Measurements from ENCODE around the gene NAT10. TPM values are rescaled to one million over a fixed set of nuclear protein-coding genes. Genes with fewer than 3 reads are reported as not detected.

The NAT10 gene
- total RNA-seq, 4 donors from 2014 or later: 17.2 to 27.7 (median 19.4) TPM

DNA sequence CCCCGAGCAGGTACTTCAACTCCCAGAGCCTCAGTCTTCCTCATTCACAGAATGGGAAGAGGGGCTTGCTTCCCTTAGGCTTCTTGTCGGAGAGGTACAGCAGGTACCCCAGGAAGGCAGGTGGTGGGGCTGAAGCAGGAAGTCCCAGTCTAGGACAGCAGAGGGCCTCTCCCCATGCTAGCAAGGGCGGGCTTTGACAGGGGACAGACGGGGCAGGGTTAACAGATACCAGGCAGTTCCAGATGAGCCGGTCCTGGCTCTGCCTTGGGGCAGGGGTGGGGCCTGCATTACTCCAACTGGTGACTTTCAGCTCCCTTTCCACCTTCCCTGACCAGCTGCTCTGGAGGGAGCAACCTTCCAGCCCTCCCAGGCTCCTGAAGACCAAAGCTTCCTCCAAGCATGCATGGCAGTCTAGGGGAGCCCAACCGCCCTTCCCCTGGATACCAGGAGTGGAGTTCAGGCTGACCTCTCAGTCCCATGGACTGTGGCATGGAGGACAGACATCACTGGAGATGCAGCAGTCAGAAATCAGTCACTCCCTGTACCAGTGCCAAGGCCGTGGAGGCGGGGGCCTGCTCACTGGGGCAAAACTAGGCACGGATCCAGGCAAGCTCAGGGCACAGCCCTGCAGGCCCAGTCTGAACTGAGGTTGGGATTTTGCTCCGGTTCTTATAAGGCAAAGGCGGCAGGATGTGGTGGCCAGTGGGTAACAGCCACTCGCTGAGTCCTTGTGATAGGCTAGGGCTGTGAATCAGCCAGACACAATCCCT is 60.5 kb downstream of the NAT10 start:
- intact Hi-C loops (cut with DNase I; ENCODE audit: low total_unique reads): no loop called here
- H3K36me3 ChIP-seq: peaks cover 0 to 6% of the 10 kb centered on the region in 2 donors
- in situ Hi-C loops (cut with MboI; ENCODE audit: low sequenced_read_pairs in 4 of 4): loop anchor here in 2 of 4 donors (25.0 kb wide), 1 partner anchor 321 kb away; no protein-coding TSS in a partner anchor
- TF ChIP-seq POLR2A (IDR thresholded peaks at IDR 0.05): no peak
- TF ChIP-seq, protein P1, sequence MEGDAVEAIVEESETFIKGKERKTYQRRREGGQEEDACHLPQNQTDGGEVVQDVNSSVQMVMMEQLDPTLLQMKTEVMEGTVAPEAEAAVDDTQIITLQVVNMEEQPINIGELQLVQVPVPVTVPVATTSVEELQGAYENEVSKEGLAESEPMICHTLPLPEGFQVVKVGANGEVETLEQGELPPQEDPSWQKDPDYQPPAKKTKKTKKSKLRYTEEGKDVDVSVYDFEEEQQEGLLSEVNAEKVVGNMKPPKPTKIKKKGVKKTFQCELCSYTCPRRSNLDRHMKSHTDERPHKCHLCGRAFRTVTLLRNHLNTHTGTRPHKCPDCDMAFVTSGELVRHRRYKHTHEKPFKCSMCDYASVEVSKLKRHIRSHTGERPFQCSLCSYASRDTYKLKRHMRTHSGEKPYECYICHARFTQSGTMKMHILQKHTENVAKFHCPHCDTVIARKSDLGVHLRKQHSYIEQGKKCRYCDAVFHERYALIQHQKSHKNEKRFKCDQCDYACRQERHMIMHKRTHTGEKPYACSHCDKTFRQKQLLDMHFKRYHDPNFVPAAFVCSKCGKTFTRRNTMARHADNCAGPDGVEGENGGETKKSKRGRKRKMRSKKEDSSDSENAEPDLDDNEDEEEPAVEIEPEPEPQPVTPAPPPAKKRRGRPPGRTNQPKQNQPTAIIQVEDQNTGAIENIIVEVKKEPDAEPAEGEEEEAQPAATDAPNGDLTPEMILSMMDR (IDR thresholded peaks at IDR 0.05 in 4 of 5, conservative IDR thresholded peaks at IDR 0.05 in 1 of 5): no peak
- no peaks in the 10 kb centered on the region for H3K9me3 ChIP-seq
- H3K27me3 ChIP-seq: no peaks in the 10 kb centered on the region
- no peak for ATAC-seq
- no peak overlapping the region for H3K27ac ChIP-seq
- H3K4me1 ChIP-seq: peaks cover 0 to 8% of the 10 kb centered on the region in 2 donors
- no peak overlapping the region for H3K4me3 ChIP-seq
- DNase-seq: no peak

DNA sequence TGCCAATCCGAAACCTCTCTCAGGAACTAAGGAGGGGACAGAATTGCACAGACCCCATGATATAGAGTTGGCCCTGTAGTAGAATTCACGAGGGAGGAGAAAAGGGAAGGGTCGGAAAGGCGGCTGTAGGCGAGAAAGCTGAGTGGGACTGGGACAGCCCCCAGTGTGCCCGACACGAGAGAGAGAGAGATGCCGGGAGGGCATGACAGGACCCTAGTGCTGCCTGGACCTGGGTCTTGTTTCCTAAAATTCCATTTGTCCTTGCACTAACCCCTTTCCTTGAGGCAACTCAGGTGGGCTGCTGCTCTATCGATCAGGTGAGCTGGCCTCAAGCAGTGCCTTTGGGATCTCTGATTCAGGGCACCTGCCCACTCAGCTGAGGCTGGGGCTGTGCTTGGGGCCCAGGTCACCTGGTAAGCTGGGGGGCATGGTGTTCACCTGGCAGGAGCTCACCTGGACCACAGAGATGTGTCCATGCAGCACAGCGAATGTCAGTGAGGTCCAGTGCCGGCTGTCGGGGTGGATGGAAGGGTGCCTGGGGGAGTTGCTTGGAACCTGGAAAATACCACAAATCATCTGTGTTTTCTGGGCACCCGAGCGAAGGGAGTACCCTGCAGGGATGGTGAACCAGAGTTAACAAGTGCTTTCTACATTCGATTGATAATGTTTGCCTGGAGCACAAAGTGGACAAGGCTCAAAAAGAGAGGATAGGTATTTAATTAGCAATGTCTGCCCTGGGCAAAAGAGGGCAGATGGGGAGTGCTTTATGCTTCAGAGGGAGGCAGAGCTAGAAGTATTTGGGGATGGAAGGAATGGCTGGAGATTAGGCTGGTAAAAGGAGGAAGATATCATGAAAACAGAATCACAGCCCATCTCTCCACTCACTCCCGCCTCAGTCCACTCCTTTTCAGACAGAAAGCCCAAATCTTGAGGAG is 61.6 kb downstream of the NAT10 start:
- intact Hi-C loops (cut with DNase I; ENCODE audit: low total_unique reads) (no loop called here), in situ Hi-C loops (cut with MboI; ENCODE audit: low sequenced_read_pairs in 4 of 4) (loop anchor here in 2 of 4 donors (25.0 kb wide), 1 partner anchor 320 kb away; no protein-coding TSS in a partner anchor)
- Histone ChIP-seq H3K4me3 (no peak overlapping the region), H3K9me3 (no peaks in the 10 kb centered on the region), H3K4me1 (peaks cover 0 to 8% of the 10 kb centered on the region in 2 donors), H3K27me3 (no peaks in the 10 kb centered on the region), H3K36me3 (peaks cover 0 to 5% of the 10 kb centered on the region in 2 donors), H3K27ac (no peak overlapping the region)
- TF ChIP-seq POLR2A (IDR thresholded peaks at IDR 0.05): no peak
- TF ChIP-seq, protein P1 (IDR thresholded peaks at IDR 0.05 in 4 of 5, conservative IDR thresholded peaks at IDR 0.05 in 1 of 5): no peak
- DNase-seq: no peak
- no peak for ATAC-seq

DNA sequence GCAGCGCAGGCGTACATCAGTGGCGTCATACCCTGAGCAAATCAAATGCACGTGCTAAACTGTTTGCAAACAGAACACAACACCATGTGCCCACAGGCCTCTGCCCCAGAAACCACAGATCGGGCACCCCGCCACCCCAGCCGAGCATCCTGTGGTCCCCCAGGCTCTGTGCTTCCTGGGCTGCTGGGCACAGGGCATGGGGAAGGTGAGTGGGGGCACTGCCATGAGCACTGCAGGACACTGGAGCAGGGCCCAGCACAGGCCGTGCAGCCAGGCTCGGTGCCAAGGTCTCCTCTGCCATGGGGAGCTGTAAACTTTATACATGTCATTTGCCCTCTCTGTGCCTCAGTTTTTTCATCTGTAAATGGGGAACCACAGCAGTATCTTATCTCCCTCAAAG is 62.5 kb downstream of the NAT10 start:
- no peak overlapping the region for H3K4me3 ChIP-seq
- TF ChIP-seq, protein P1 (IDR thresholded peaks at IDR 0.05 in 4 of 5, conservative IDR thresholded peaks at IDR 0.05 in 1 of 5): no peak
- DNase-seq (no peak), ATAC-seq (peak in 1 of 2 donors; percentile 24)
- in situ Hi-C loops (cut with MboI; ENCODE audit: low sequenced_read_pairs in 4 of 4): loop anchor here in 2 of 4 donors (25.0 kb wide), 1 partner anchor 319 kb away; no protein-coding TSS in a partner anchor
- H3K27me3 ChIP-seq: no peaks in the 10 kb centered on the region
- H3K4me1 ChIP-seq: peaks cover 0 to 8% of the 10 kb centered on the region in 2 donors
- H3K36me3 ChIP-seq: no peaks in the 10 kb centered on the region
- intact Hi-C loops (cut with DNase I; ENCODE audit: low total_unique reads): no loop called here
- H3K9me3 ChIP-seq: no peaks in the 10 kb centered on the region
- H3K27ac ChIP-seq: peak overlapping the region in 2 of 4 donors; percentile 61 to 67

DNA sequence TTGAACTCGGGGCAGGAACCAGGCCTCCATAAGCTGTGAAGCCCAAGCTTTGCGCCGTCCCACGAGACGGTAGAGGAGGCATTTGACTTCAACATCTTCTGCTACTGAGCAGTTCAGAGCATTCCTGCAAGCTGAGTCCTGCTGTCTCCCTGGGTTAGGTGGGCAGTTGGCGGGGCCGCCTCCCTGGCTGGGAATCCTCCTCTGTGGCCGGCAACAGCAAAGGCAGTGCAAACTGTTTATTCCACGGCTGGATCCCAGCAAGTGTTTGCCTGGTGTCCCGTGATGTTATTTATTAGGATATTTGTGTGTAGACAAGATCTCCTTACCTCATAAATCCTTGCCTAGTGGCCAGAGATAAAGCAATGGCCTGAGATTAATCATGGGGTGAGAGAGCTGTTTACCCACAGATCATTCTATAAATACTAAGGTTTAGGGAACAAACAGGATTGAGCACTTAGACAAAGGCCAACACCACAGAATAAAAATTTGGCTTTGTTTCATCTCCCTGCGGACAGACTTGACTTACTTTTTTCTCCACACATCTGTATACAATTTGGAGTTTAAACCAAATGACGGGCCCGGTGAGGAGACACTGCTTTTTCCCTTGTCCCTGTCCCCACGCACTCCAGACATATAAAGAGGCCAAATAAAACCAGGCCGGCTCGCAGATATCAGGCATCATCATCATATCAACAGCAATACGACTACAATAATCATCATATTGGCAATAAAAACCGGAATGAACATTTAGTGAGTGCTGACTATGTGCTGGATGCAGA is 63.4 kb downstream of the NAT10 start:
- Histone ChIP-seq H3K36me3 (no peaks in the 10 kb centered on the region), H3K4me1 (peaks cover 0 to 8% of the 10 kb centered on the region in 2 donors), H3K27me3 (no peaks in the 10 kb centered on the region), H3K27ac (peak overlapping the region in 3 of 4 donors; percentile 59 to 67 (median 61)), H3K4me3 (no peak overlapping the region), H3K9me3 (no peaks in the 10 kb centered on the region)
- intact Hi-C loops (cut with DNase I; ENCODE audit: low total_unique reads): no loop called here
- DNase-seq: no peak
- in situ Hi-C loops (cut with MboI; ENCODE audit: low sequenced_read_pairs in 4 of 4): loop anchor here in 2 of 4 donors (25.0 kb wide), 1 partner anchor 318 kb away; no protein-coding TSS in a partner anchor
- peak in 1 of 2 donors; percentile 85 for ATAC-seq
- TF ChIP-seq, protein P1 (IDR thresholded peaks at IDR 0.05 in 4 of 5, conservative IDR thresholded peaks at IDR 0.05 in 1 of 5): no peak
- no peak for TF ChIP-seq POLR2A (IDR thresholded peaks at IDR 0.05)

Data from gastrocnemius medialis (tissue), 4 donors.